Epithelial cell of esophagus (primary cell): ENCODE measurements around the gene RMDN3.

Experiments used
- DNase-seq: peaks from one replicate; pipeline ENCODE4 v3.0.0; 2010; ENCODE audit warnings: low read depth
- H3K4me3 ChIP-seq: 2 replicates; pipeline ENCODE4 v1.5.1; 2011; ENCODE audit warnings: mild to moderate bottlenecking, low read length, control low read depth
- CTCF ChIP-seq: IDR thresholded peaks from 2 replicates; pipeline ENCODE4 v1.5.1; 2011; ENCODE audit warnings: low read depth, mild to moderate bottlenecking, low read length, control low read depth, inconsistent platforms; ENCODE audit not compliant: insufficient read depth; ENCODE audit errors: missing control alignments

RMDN3 gene

GRCh38 chr15:40773902-40774301 lies 18.8 kb upstream of the RMDN3 start:
- no peak overlapping the region for H3K4me3 ChIP-seq
- DNase-seq, result no peak
- no peak for TF ChIP-seq CTCF

- no peak for TF ChIP-seq CTCF
- DNase-seq, result no peak
- no peak overlapping the region for H3K4me3 ChIP-seq
Observed at GRCh38 chr15:40773496-40773895, 18.4 kb upstream of the RMDN3 start.

DNA sequence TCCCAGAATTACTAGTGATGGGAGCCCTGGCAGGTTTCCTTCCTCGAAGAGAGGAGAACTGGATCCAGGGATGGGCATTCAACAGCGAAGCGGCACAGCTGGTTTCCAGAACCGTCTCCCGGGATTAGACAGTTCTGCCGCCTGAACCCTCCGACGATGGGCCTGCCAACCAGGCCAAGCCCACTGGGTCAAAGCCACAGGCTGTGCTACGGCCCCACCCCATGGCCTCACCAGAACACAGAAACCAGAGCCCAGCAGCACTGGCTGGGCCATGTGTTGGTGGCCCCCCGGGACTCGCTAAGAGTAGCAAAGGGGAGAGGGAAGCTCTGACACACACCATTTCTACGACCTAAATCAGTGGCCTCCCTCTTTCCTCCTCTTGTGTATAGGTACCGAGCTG lies 17.0 kb upstream of the RMDN3 start:
- TF ChIP-seq CTCF, result no peak
- DNase-seq, result no peak
- H3K4me3 ChIP-seq, result no peak overlapping the region

DNA sequence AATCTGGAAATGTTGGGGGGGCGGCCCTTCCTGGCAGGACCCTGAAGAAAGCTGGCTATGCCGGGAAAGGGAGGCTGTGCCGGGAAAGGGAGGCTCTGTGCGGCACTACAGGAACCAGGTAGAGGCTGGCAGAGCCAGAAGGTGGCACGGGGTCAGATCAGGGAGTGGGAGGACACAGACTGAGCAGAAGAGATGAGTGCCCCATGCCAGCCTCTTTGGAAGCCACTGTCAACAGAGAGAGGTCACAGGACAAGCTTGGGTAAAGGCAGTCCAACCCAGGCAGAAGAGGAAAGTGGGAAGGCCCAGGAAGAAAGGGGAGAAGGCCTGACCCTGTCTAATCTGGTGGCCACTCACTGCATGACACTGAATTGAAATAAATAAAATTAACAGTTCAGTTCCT lies 16.2 kb upstream of the RMDN3 start:
- H3K4me3 ChIP-seq, result no peak overlapping the region
- DNase-seq, result no peak
- TF ChIP-seq CTCF, result no peak

DNA sequence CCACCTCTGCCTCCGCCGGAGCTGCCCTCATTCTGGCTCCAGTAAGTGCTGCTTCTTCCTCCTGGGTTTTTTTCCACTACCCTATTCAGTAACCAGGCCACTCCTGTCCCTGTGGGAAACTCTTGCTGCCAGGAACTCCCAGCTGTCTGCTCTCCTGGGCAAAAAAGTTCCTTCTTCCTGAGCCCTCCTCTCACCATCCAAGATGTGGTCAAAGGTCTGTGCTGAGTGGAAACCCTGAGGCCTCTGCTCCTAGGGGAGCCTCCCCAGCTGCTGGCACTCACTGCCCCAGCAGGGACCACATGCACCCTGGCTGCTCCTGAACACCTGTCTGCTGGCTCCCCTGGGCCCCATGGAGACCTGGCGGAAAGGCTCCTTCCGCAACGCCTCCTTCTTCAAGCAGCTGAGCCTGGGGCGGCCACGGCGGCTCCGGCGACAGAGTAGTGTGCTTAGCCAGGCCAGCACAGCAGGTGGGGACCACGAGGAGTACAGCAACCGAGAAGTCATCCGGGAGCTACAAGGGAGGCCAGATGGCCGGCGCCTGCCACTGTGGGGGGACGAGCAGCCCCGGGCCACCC lies 15.2 kb upstream of the RMDN3 start:
- no peak for TF ChIP-seq CTCF
- H3K4me3 ChIP-seq, result peak overlapping the region; percentile 34
- DNase-seq, result no peak

GRCh38 chr15:40769274-40770146 lies 14.5 kb upstream of the RMDN3 start, which contains the start of gene C15orf62:
Gene C15orf62 (plus strand): TSS chr15:40769980. CDS start chr15:40770496, 516 bp downstream.
- peak within 1 kb of the TSS; percentile 34 for H3K4me3 ChIP-seq
- TF ChIP-seq CTCF, result no peak
- DNase-seq, result peak; percentile 95
